Activated CD4-positive, alpha-beta T cell treated with anti-CD3 and anti-CD28 coated beads for 48 hours (primary cell): ENCODE data around the gene MACROD2.

Source experiments
- DNase-seq: peaks from one replicate; pipeline ENCODE4 v3.0.0-alpha.2; 2020

Gene MACROD2

GRCh38 chr20:15256676-15257568 lies 1261.6 kb downstream of the MACROD2 start:
- no peak for DNase-seq

- no peak for DNase-seq
These were observed 1262.2 kb downstream of the MACROD2 start for GRCh38 chr20:15257569-15257870.

GRCh38 chr20:15265581-15266309 lies 1270.4 kb downstream of the MACROD2 start:
- DNase-seq: no peak

- DNase-seq: no peak
These were observed 1272.6 kb downstream of the MACROD2 start for GRCh38 chr20:15267935-15268334.

- no peak for DNase-seq
These were observed 1282.7 kb downstream of the MACROD2 start for GRCh38 chr20:15278041-15278440.

GRCh38 chr20:15287329-15287728 lies 1292.0 kb downstream of the MACROD2 start:
- no peak for DNase-seq

- DNase-seq: no peak
These were observed 1292.8 kb downstream of the MACROD2 start for GRCh38 chr20:15288106-15288505.

- no peak for DNase-seq
These were observed 1294.0 kb downstream of the MACROD2 start for GRCh38 chr20:15289337-15289736.

- no peak for DNase-seq
These were observed 1297.1 kb downstream of the MACROD2 start for GRCh38 chr20:15292405-15292804.

- no peak for DNase-seq
These were observed 1301.1 kb downstream of the MACROD2 start for GRCh38 chr20:15296422-15296821.

- DNase-seq: no peak
These were observed 1302.0 kb downstream of the MACROD2 start for GRCh38 chr20:15297059-15297875.

- no peak for DNase-seq
These were observed 1306.8 kb downstream of the MACROD2 start for GRCh38 chr20:15302075-15302474.

- no peak for DNase-seq
These were observed 1315.0 kb downstream of the MACROD2 start for GRCh38 chr20:15310361-15310760.

GRCh38 chr20:15316556-15316955 lies 1321.2 kb downstream of the MACROD2 start:
- DNase-seq: no peak

- no peak for DNase-seq
These were observed 1322.4 kb downstream of the MACROD2 start for GRCh38 chr20:15317546-15318232.

- DNase-seq: no peak
These were observed 1323.4 kb downstream of the MACROD2 start for GRCh38 chr20:15318682-15319081.

GRCh38 chr20:15319439-15319838 lies 1324.1 kb downstream of the MACROD2 start:
- no peak for DNase-seq

- no peak for DNase-seq
These were observed 1325.6 kb downstream of the MACROD2 start for GRCh38 chr20:15320941-15321340.

- no peak for DNase-seq
These were observed 1331.8 kb downstream of the MACROD2 start for GRCh38 chr20:15327123-15327522.

GRCh38 chr20:15328084-15328483 lies 1332.8 kb downstream of the MACROD2 start:
- DNase-seq: no peak

- DNase-seq: no peak
These were observed 1337.4 kb downstream of the MACROD2 start for GRCh38 chr20:15332711-15333160.

- DNase-seq: no peak
These were observed 1337.9 kb downstream of the MACROD2 start for GRCh38 chr20:15333170-15333569.

- DNase-seq: no peak
These were observed 1340.7 kb downstream of the MACROD2 start for GRCh38 chr20:15336011-15336410.
